D721Med (cell line): ENCODE results near the gene ZNRF3.

Experiments
- DNase-seq: peaks from one replicate; pipeline ENCODE4 v3.0.0; 2011; ENCODE audit warnings: low spot score; ENCODE audit not compliant: insufficient read length
- FAIRE-seq: peaks from 2 replicates; lab custom pipeline; 2011; peaks lifted over from hg19 to GRCh38; lab: Jason Lieb, UNC
- CTCF ChIP-seq: IDR thresholded peaks from 2 replicates; pipeline ENCODE4 v1.5.1; 2012; ENCODE audit warnings: mild to moderate bottlenecking, control low read depth; ENCODE audit not compliant: insufficient read depth; ENCODE audit errors: missing control alignments

ZNRF3 gene

GRCh38 chr22:28939394-28939793, 56.0 kb downstream of the ZNRF3 start:
- no peak for DNase-seq
- no peak for TF ChIP-seq CTCF
- no peak for FAIRE-seq

- FAIRE-seq, result no peak
- no peak for TF ChIP-seq CTCF
- DNase-seq, result no peak
Observed at GRCh38 chr22:28939932-28940331, 56.6 kb downstream of the ZNRF3 start.

GRCh38 chr22:28940441-28940840, 57.1 kb downstream of the ZNRF3 start:
- FAIRE-seq, result no peak
- TF ChIP-seq CTCF, result no peak

GRCh38 chr22:28942333-28942732, 59.0 kb downstream of the ZNRF3 start:
- no peak for FAIRE-seq
- TF ChIP-seq CTCF, result no peak
- no peak for DNase-seq

More at GRCh38 chr22:28940441-28940840, 57.1 kb downstream of the ZNRF3 start:
- no peak for DNase-seq

- TF ChIP-seq CTCF, result no peak
- FAIRE-seq (no peak), DNase-seq (no peak)
Observed at GRCh38 chr22:28942801-28943500, 59.6 kb downstream of the ZNRF3 start.

- DNase-seq (no peak), FAIRE-seq (no peak)
- no peak for TF ChIP-seq CTCF
Observed at GRCh38 chr22:28943501-28943879, 60.1 kb downstream of the ZNRF3 start.

- TF ChIP-seq CTCF, result no peak
- DNase-seq (no peak), FAIRE-seq (no peak)
Observed at GRCh38 chr22:28947125-28947524, 63.8 kb downstream of the ZNRF3 start.
